K562 (cell line): ENCODE results near the gene VGLL1. TPM values are rescaled to one million over a fixed set of nuclear protein-coding genes. Genes with fewer than 3 reads are reported as not detected.

Experiments used
- ATAC-seq: fragments of 200-7000 bp; cut with Tn5 transposase; 3 replicates; pipeline ENCODE4 v1.9.1; 2020; ENCODE audit warnings: moderate library complexity
- BruUV-seq: library from RNA; stranded (reverse); fragments of 400-500 nt; replicated peaks from 2 replicates; lab custom pipeline; 2021; lab: Mats Ljungman, UMichigan
- CTCF ChIA-PET: fragments of 300-600 bp; formaldehyde crosslinking; extraction: SDS; loops from one replicate; lab custom pipeline; 2021; ENCODE audit warnings: low intra/inter-chr PET ratio; lab: Yijun Ruan, JAX
- POLR2A ChIA-PET: fragments of 300-600, 350-650 bp; sonication (Branson Sonifier 250); formaldehyde crosslinking; extraction: SDS; loops from one replicate; lab custom pipeline; 2021; ENCODE audit warnings: antibody characterized with exemption, inconsistent platforms; lab: Yijun Ruan, JAX
- DNase-seq, 4 experiments: peaks; one replicate each; pipeline versions ENCODE4 v3.0.0 to v3.0.0-alpha.2; 2011 to 2018; ENCODE audit warnings: low spot score in 3 of 4, mixed read lengths in 3 of 4; ENCODE audit errors: extremely low read depth in 1 of 4
- FAIRE-seq: peaks from 2 replicates; lab custom pipeline; 2011; peaks lifted over from hg19 to GRCh38; lab: Jason Lieb, UNC
- H2AFZ ChIP-seq: 2 replicates; pipeline ENCODE4 v1.6.0; 2011; ENCODE audit warnings: low read depth, low read length, control low read depth, inconsistent platforms
- H3K27ac ChIP-seq: fragments of 200-600 bp; 3 replicates; pipeline ENCODE4 v1.8.0; 2011; ENCODE audit warnings: low read depth, mild to moderate bottlenecking, control low read depth, inconsistent platforms, low read length, moderate library complexity, mixed read lengths; ENCODE audit errors: extremely low read depth
- H3K27me3 ChIP-seq, 2 experiments: fragments of 300-600 bp in 1 of 2; 2 replicates in 1 of 2; 3 replicates in 1 of 2; pipeline versions ENCODE4 v1.6.0 to v1.8.0; 2011; ENCODE audit warnings: inconsistent platforms in 2 of 2, low read length in 2 of 2, mild to moderate bottlenecking in 1 of 2, mixed read lengths in 1 of 2, moderate library complexity in 1 of 2; ENCODE audit not compliant: control insufficient read depth in 2 of 2, insufficient read depth in 2 of 2
- H3K36me3 ChIP-seq: fragments of 300-600 bp; 3 replicates; pipeline ENCODE4 v1.8.0; 2011; ENCODE audit warnings: mild to moderate bottlenecking, low read length, inconsistent platforms; ENCODE audit not compliant: control insufficient read depth, insufficient read depth
- H3K4me1 ChIP-seq, 2 experiments: fragments of 200-600 bp in 1 of 2; replicated peaks in 1 of 2; 2 replicates in 1 of 2; 3 replicates in 1 of 2; pipeline versions ENCODE4 v1.5.1 to v1.8.0; 2011; ENCODE audit warnings: inconsistent platforms in 2 of 2, low read length in 2 of 2, mild to moderate bottlenecking in 1 of 2, mixed read lengths in 1 of 2, moderate library complexity in 1 of 2; ENCODE audit not compliant: control insufficient read depth in 2 of 2, insufficient read depth in 2 of 2
- H3K4me2 ChIP-seq: 2 replicates; pipeline ENCODE4 v1.6.1; 2011; ENCODE audit warnings: low read length, control low read depth, inconsistent platforms, mixed read lengths; ENCODE audit not compliant: insufficient read depth
- H3K4me3 ChIP-seq: fragments of 200-600 bp; sonication (generic), shearing (Covaris generic); 2 replicates; pipeline ENCODE4 v1.5.1; 2016; ENCODE audit warnings: control low read depth, inconsistent platforms
- H3K79me2 ChIP-seq: fragments of 200-600 bp; 3 replicates; pipeline ENCODE4 v1.8.0; 2011; ENCODE audit warnings: low read length, inconsistent platforms; ENCODE audit not compliant: control insufficient read depth, insufficient read depth
- H3K9ac ChIP-seq, 2 experiments: 2 replicates each; pipeline versions ENCODE4 v1.6.0 to v1.6.1; 2011; ENCODE audit warnings: low read depth in 2 of 2, low read length in 2 of 2, control low read depth in 1 of 2, inconsistent platforms in 1 of 2, mild to moderate bottlenecking in 1 of 2, mixed read lengths in 1 of 2; ENCODE audit not compliant: insufficient read depth in 1 of 2
- H3K9me1 ChIP-seq: one replicate; pipeline ENCODE4 v1.6.0; 2011; ENCODE audit warnings: inconsistent platforms, mild to moderate bottlenecking, low read length, moderate library complexity; ENCODE audit not compliant: control insufficient read depth, insufficient read depth
- H3K9me3 ChIP-seq: replicated peaks from 2 replicates; pipeline ENCODE4 v1.5.1; 2011; ENCODE audit warnings: low read depth, low read length, inconsistent platforms; ENCODE audit not compliant: control insufficient read depth, insufficient read depth
- H4K20me1 ChIP-seq: replicated peaks from 2 replicates; pipeline ENCODE4 v1.6.1; 2011; ENCODE audit warnings: low read length, inconsistent platforms, mixed read lengths; ENCODE audit not compliant: control insufficient read depth, insufficient read depth
- ATF2 ChIP-seq: sonication (generic); formaldehyde crosslinking; IDR thresholded peaks from 2 replicates; pipeline ENCODE4 v1.8.1; 2022; ENCODE audit warnings: missing genetic modification reagents
- DEAF1 ChIP-seq: fragments of 450-650 bp; formaldehyde crosslinking; IDR thresholded peaks from 2 replicates; pipeline ENCODE4 v1.4.0; 2020; ENCODE audit warnings: mild to moderate bottlenecking, moderate library complexity
- GTF2A2 ChIP-seq: IDR thresholded peaks from 2 replicates; pipeline ENCODE4 v1.6.1; 2016; ENCODE audit warnings: mild to moderate bottlenecking, missing genetic modification characterization, missing compliant biosample characterization
- HNRNPLL ChIP-seq: fragments of 200-400 bp; formaldehyde crosslinking; IDR thresholded peaks from 2 replicates; pipeline ENCODE4 v1.6.1; 2017; ENCODE audit warnings: low read length, low read depth, mild to moderate bottlenecking; ENCODE audit not compliant: poor library complexity, severe bottlenecking
- NR3C1 ChIP-seq: sonication (generic); formaldehyde crosslinking; IDR thresholded peaks from 2 replicates; pipeline ENCODE4 v1.8.1; 2022; ENCODE audit warnings: missing genetic modification reagents
- RBFOX2 ChIP-seq: fragments of 200-400 bp; formaldehyde crosslinking; IDR thresholded peaks from 2 replicates; pipeline ENCODE4 v1.6.1; 2017; ENCODE audit warnings: low read depth, mild to moderate bottlenecking, low read length, moderate library complexity
- VEZF1 ChIP-seq: fragments of 200-800 bp; sonication (Bioruptor generic); IDR thresholded peaks from 2 replicates; pipeline ENCODE4 v1.6.1; 2017; ENCODE audit warnings: missing genetic modification characterization, missing compliant biosample characterization
- ZNF224 ChIP-seq: sonication (generic); formaldehyde crosslinking; IDR thresholded peaks from 2 replicates; pipeline ENCODE4 v1.8.0; 2022; ENCODE audit warnings: mild to moderate bottlenecking, missing genetic modification reagents
- ZNF586 ChIP-seq: fragments of 450-650 bp; formaldehyde crosslinking; conservative IDR thresholded peaks from 2 replicates; pipeline ENCODE4 v1.4.0; 2020; ENCODE audit warnings: mild to moderate bottlenecking, moderate library complexity
- ZNF592 ChIP-seq: fragments of 450-650 bp; IDR thresholded peaks from 2 replicates; pipeline ENCODE4 v1.6.1; 2017; ENCODE audit warnings: antibody characterized with exemption, mild to moderate bottlenecking
- in situ Hi-C: fragments of 300-500 bp; cut with MboI; formaldehyde crosslinking; loops from 4 replicates; pipeline ENCODE4 v1.15.0; 2018; ENCODE audit warnings: inconsistent platforms, mixed read lengths
- intact Hi-C: fragments of 100-400 bp; cut with micrococcal nuclease; formaldehyde crosslinking; loops from 2 replicates; pipeline ENCODE4 v1.14.2; 2022
- polyA plus RNA-seq, 8 experiments: library from polyadenylated mRNA; depleted of rRNA in 4 of 8; stranded (reverse) in 5 of 8; unstranded in 3 of 8; fragments of >200 nt; fragmentation: Nextera tagmentation in 2 of 8; fragmentation: Illumina TruSeq in 1 of 8; extraction: Ambion mirVana in 2 of 8; extraction: Trizol in 1 of 8; gene quantifications; 2 replicates each; pipeline versions ENCODE4 v1.2.1 to v1.2.3, GENCODE V29; 2011 to 2014; ENCODE audit warnings: inconsistent platforms in 1 of 8, missing spikeins in 1 of 8
- total RNA-seq, 7 experiments: library from RNA; depleted of rRNA in 6 of 7; stranded (reverse); fragments of >200 nt in 6 of 7; fragmentation: Illumina TruSeq in 2 of 7; extraction: Trizol in 2 of 7; gene quantifications; 2 replicates each; pipeline versions ENCODE4 v1.2.1 to v1.2.3, GENCODE V29; 2011 to 2021; ENCODE audit warnings: low replicate concordance in 1 of 7
- TF ChIP-seq, protein P1 (sequence below): fragments of 250-450 bp; sonication (Bioruptor Pico); IDR thresholded peaks from 2 replicates; pipeline ENCODE4 v1.4.0; 2020; ENCODE audit warnings: borderline replicate concordance

The VGLL1 gene
- total and polyA plus RNA-seq, 9 of the 15 experiments (the other 6 are each of a cell fraction or from before 2014, with no cell fraction given) = not detected

DNA sequence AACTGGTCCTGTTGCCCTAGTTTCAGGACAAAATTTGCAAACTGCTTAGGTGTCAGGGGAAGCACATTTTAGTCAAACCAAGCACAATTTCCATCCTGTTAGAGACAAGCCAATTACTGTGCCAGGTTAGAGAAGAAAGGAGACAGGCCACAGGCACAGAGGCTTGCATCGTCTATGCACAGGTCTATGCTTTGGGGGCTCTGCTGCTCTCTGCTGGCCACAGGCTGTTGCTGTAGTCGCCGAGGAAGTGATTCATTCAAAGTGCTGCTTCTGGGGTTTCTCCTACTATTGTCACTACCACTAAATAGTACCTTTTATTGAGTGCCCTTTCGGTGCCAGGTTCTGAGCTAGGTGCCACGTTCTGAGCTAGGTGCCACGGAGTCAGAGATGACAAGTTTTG lies 45.5 kb downstream of the VGLL1 start (continued):
- peak; percentile 52 for TF ChIP-seq DEAF1 (CRISPR knock-in tag)

- DNase-seq (no peak), ATAC-seq (no peak), FAIRE-seq (no peak)
- H3K4me1 ChIP-seq = no peaks in the 10 kb centered on the region
- no peaks in the 10 kb centered on the region for H3K9me1 ChIP-seq
- H4K20me1 ChIP-seq = no peaks in the 10 kb centered on the region; the same call in 1 of the 2 replicates
- no peak overlapping the region for H3K4me3 ChIP-seq
- in situ Hi-C loops = no loop called here
- H3K9ac ChIP-seq = no peak overlapping the region
- CTCF ChIA-PET = no interaction called here
- no peak overlapping the region for H3K27ac ChIP-seq
- H3K9me3 ChIP-seq = no peaks in the 10 kb centered on the region
- no peak overlapping the region for H3K4me2 ChIP-seq
- H2AFZ ChIP-seq = no peak overlapping the region
- no peaks in the 10 kb centered on the region for H3K79me2 ChIP-seq
- intact Hi-C loops = no loop called here
- H3K36me3 ChIP-seq = no peaks in the 10 kb centered on the region
- no peaks in the 10 kb centered on the region for H3K27me3 ChIP-seq
- no TSS peak for BruUV-seq
- POLR2A ChIA-PET = no interaction called here
- TF ChIP-seq RBFOX2 = no peak
- TF ChIP-seq ZNF586 (CRISPR knock-in tag) = no peak
- TF ChIP-seq VEZF1 (CRISPR knock-in tag) = no peak
- TF ChIP-seq ZNF592 = no peak
- TF ChIP-seq ZNF224 (CRISPR knock-in tag) = no peak
- no peak for TF ChIP-seq NR3C1 (CRISPR knock-in tag)
- TF ChIP-seq GTF2A2 (tag) = no peak
- TF ChIP-seq, protein P1, sequence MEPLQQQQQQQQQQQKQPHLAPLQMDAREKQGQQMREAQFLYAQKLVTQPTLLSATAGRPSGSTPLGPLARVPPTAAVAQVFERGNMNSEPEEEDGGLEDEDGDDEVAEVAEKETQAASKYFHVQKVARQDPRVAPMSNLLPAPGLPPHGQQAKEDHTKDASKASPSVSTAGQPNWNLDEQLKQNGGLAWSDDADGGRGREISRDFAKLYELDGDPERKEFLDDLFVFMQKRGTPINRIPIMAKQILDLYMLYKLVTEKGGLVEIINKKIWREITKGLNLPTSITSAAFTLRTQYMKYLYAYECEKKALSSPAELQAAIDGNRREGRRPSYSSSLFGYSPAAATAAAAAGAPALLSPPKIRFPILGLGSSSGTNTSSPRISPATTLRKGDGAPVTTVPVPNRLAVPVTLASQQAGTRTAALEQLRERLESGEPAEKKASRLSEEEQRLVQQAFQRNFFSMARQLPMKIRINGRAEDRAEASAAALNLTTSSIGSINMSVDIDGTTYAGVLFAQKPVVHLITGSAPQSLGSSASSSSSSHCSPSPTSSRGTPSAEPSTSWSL (CRISPR knock-in tag) = no peak
- no peak for TF ChIP-seq HNRNPLL
- TF ChIP-seq ATF2 (CRISPR knock-in tag) = no peak
Measured at GRCh38 chrX:136580316-136580715, 48.3 kb downstream of the VGLL1 start.
